ENCODE measurements around the gene SLC9A4. TPM values are rescaled to one million over a fixed set of nuclear protein-coding genes. Genes with fewer than 3 reads are reported as not detected.

SLC9A4 gene
- total RNA-seq, 4 donors from 2014 or later: 1.2 TPM; not detected in 3

DNA sequence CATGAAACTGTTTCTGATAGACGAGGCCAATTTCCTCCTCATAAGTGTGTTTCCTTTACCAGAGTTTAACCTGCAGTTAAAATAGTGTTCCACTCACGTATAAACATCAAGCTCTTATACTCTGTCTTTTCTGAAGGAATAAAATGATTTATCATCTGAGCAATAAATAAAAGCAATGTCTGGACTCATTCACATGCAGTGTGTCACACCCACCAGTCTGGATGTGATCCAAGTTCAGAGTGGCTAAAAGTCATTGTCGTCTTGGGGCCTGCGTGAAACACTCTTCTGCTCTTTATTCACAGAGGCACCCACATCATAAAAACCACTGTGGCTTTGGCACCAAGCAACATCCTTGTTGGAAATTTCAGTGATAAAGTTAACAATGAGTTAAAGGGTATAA lies 19.5 kb upstream of the SLC9A4 start:
- no peak for DNase-seq
- no peaks in the 10 kb centered on the region for H3K36me3 ChIP-seq
- H3K27ac ChIP-seq: no peak overlapping the region
- TF ChIP-seq POLR2A (IDR thresholded peaks at IDR 0.05): no peak
- TF ChIP-seq, protein P1, sequence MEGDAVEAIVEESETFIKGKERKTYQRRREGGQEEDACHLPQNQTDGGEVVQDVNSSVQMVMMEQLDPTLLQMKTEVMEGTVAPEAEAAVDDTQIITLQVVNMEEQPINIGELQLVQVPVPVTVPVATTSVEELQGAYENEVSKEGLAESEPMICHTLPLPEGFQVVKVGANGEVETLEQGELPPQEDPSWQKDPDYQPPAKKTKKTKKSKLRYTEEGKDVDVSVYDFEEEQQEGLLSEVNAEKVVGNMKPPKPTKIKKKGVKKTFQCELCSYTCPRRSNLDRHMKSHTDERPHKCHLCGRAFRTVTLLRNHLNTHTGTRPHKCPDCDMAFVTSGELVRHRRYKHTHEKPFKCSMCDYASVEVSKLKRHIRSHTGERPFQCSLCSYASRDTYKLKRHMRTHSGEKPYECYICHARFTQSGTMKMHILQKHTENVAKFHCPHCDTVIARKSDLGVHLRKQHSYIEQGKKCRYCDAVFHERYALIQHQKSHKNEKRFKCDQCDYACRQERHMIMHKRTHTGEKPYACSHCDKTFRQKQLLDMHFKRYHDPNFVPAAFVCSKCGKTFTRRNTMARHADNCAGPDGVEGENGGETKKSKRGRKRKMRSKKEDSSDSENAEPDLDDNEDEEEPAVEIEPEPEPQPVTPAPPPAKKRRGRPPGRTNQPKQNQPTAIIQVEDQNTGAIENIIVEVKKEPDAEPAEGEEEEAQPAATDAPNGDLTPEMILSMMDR (IDR thresholded peaks at IDR 0.05): no peak
- H3K4me1 ChIP-seq: no peaks in the 10 kb centered on the region
- intact Hi-C loops (cut with DNase I; ENCODE audit: low total_unique reads): loop anchor here (10.0 kb wide), 1 partner anchor 609 kb away; no protein-coding TSS in a partner anchor
- H3K4me3 ChIP-seq: no peak overlapping the region
- no peaks in the 10 kb centered on the region for H3K9me3 ChIP-seq
- H3K27me3 ChIP-seq: no peaks in the 10 kb centered on the region

DNA sequence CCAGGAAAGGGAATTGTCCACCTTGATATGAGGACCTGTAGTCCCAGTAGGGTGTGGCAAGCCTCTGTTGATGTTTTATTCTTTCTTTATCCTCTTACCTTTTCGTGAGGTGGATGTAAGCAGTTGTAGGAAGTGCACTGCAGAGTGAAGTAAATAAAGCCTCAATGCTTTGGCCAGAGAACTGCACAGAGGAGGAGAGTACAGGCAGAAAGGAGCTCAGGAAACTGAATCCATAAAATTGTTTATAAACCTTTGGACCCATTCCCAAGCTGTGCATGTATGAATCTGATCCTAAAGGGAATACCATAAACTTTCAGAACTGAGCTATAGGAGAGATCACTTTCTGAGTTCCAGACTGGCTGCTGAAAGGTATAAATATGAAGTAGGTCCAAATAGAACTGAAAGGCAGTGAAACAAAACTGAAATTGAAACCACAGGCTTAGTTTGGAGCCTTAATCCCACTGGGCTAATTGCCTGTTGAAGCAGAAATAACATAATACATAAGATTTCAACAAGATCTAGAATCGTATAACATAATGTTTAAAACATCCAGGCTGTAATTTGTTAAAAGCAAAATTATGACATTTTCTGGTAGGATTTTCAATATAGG lies 17.9 kb upstream of the SLC9A4 start:
- Histone ChIP-seq H3K4me3 (no peak overlapping the region), H3K9me3 (no peaks in the 10 kb centered on the region), H3K27me3 (no peaks in the 10 kb centered on the region), H3K4me1 (no peaks in the 10 kb centered on the region), H3K27ac (no peak overlapping the region), H3K36me3 (no peaks in the 10 kb centered on the region)
- no peak for DNase-seq
- TF ChIP-seq, protein P1 (IDR thresholded peaks at IDR 0.05): no peak
- no peak for TF ChIP-seq POLR2A (IDR thresholded peaks at IDR 0.05)
- intact Hi-C loops (cut with DNase I; ENCODE audit: low total_unique reads): loop anchor here (10.0 kb wide), 1 partner anchor 610 kb away; no protein-coding TSS in a partner anchor

DNA sequence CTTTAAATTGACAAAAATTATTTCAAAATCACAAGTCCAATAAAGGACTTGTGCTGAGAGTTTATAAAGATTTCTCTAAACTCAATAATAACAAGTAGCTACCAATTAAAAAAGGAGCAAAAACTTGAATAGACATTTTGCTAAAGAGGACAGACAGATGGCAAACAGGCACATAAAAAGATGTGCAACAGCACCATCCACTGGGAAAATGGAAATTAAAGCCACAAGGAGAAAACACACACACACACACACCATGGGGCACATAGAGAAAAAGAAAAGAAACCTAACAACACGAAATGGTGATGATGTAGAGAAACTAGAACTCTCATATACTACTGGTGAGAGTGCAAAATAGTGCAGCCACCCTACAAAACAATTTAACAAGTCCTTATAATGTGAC lies 12.6 kb upstream of the SLC9A4 start:
- Histone ChIP-seq H3K9me3 (no peaks in the 10 kb centered on the region), H3K27me3 (no peaks in the 10 kb centered on the region), H3K27ac (no peak overlapping the region), H3K4me1 (no peaks in the 10 kb centered on the region), H3K4me3 (no peak overlapping the region), H3K36me3 (no peaks in the 10 kb centered on the region)
- TF ChIP-seq POLR2A (IDR thresholded peaks at IDR 0.05): no peak
- TF ChIP-seq, protein P1 (IDR thresholded peaks at IDR 0.05): no peak
- intact Hi-C loops (cut with DNase I; ENCODE audit: low total_unique reads): no loop called here
- DNase-seq: no peak

DNA sequence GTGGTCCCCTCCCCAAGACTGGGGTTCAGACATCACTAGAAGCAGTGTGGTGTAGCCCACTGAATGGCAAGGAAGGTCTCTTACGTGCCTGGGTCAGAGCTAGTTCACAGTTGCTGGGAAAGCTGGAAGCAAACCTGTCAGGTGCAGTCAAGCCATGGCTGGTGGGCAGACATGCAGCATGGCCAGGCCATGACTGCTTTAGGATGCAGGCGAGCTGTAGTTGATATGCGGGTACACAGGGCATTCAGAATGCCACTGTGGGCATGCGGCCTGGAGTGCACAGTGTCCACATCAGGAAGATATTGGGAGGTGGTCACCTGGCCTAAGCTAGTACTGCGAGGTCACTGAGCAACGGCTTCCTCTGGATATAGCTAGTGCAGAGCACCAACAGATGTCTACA lies 11.8 kb upstream of the SLC9A4 start:
- Histone ChIP-seq H3K27ac (no peak overlapping the region), H3K27me3 (no peaks in the 10 kb centered on the region), H3K9me3 (no peaks in the 10 kb centered on the region), H3K36me3 (no peaks in the 10 kb centered on the region), H3K4me1 (no peaks in the 10 kb centered on the region), H3K4me3 (no peak overlapping the region)
- intact Hi-C loops (cut with DNase I; ENCODE audit: low total_unique reads): no loop called here
- no peak for DNase-seq
- TF ChIP-seq, protein P1 (IDR thresholded peaks at IDR 0.05): no peak
- no peak for TF ChIP-seq POLR2A (IDR thresholded peaks at IDR 0.05)

DNA sequence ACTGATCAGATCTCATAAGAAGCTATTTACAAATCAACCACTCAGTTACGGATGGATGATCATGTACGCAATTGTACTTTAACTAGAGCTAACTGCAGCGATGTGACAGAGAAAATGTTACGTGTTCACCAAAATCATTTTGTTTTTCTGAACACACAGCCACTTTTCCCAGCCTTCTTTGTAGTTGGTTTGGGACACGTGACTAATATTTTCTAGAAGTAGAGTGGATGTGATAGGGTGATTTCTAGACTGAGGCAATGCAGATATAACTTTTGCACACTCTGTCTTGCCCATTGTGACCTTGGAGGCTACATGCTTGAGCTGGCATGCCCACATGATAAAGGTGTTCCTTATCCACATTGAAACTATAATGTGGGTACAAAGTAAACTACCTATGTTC lies 9.9 kb upstream of the SLC9A4 start:
- H3K4me3 ChIP-seq: no peak overlapping the region
- no peaks in the 10 kb centered on the region for H3K27me3 ChIP-seq
- H3K27ac ChIP-seq: no peak overlapping the region
- H3K4me1 ChIP-seq: no peaks in the 10 kb centered on the region
- DNase-seq: no peak
- H3K9me3 ChIP-seq: no peaks in the 10 kb centered on the region
- no peak for TF ChIP-seq POLR2A (IDR thresholded peaks at IDR 0.05)
- TF ChIP-seq, protein P1 (IDR thresholded peaks at IDR 0.05): no peak
- intact Hi-C loops (cut with DNase I; ENCODE audit: low total_unique reads): no loop called here
- no peaks in the 10 kb centered on the region for H3K36me3 ChIP-seq

All from uterus (tissue), 4 donors.